ENCODE data around the gene ERICH2. TPM values are rescaled to one million over a fixed set of nuclear protein-coding genes. Genes with fewer than 3 reads are reported as not detected.

ERICH2 gene
- total and polyA plus RNA-seq, 2 of the 13 experiments (the other 11 are each of a cell fraction or from before 2014, with no cell fraction given), result not detected

DNA sequence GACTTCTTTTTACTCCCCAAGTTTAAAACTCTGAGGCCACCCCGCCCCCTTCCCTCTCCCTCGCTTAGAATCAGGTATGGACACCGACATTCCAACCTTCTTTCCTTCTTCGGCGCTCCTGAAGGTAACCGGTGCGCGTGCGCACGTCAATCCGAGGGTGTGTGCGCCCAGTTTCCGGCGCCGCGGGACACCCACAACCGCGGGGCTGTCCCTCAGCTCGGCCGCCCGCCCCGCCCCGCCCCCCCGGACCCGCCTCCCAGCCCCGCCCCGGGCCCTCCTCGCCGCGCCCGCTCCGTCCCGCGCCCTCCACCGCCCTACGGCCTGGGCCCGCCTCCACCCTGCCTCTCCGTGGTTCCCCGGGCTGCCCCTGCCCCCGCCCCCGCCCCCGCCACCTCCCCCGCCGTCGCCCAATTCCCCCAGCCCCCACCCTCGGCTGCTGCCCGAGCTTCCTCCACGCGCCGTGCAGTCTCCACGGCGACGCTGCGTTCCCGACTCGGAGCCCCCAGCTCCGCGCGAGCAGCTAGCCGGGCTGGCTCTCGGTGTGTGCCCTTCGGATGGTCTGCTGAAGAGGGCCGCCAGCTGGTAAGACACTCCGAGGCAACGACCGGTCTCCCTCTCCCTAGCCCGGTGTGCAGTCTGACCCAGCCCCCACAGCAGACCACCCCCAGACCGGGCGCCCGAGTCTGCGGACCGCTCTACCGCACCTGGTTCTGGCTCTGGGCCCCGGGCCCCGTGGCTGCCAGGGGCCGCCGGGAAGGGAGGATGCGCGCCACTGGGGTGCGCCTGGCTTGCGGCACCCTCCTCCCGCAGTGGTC, 635 bp downstream of the ERICH2 start (continued):
- TF ChIP-seq, protein P1, sequence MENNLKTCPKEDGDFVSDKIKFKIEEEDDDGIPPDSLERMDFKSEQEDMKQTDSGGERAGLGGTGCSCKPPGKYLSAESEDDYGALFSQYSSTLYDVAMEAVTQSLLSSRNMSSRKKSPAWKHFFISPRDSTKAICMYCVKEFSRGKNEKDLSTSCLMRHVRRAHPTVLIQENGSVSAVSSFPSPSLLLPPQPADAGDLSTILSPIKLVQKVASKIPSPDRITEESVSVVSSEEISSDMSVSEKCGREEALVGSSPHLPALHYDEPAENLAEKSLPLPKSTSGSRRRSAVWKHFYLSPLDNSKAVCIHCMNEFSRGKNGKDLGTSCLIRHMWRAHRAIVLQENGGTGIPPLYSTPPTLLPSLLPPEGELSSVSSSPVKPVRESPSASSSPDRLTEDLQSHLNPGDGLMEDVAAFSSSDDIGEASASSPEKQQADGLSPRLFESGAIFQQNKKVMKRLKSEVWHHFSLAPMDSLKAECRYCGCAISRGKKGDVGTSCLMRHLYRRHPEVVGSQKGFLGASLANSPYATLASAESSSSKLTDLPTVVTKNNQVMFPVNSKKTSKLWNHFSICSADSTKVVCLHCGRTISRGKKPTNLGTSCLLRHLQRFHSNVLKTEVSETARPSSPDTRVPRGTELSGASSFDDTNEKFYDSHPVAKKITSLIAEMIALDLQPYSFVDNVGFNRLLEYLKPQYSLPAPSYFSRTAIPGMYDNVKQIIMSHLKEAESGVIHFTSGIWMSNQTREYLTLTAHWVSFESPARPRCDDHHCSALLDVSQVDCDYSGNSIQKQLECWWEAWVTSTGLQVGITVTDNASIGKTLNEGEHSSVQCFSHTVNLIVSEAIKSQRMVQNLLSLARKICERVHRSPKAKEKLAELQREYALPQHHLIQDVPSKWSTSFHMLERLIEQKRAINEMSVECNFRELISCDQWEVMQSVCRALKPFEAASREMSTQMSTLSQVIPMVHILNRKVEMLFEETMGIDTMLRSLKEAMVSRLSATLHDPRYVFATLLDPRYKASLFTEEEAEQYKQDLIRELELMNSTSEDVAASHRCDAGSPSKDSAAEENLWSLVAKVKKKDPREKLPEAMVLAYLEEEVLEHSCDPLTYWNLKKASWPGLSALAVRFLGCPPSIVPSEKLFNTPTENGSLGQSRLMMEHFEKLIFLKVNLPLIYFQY (CRISPR knock-in tag; IDR thresholded peaks at IDR 0.05; ENCODE audit: borderline replicate concordance), result no peak
- TF ChIP-seq ZNF629 (CRISPR knock-in tag; conservative IDR thresholded peaks at IDR 0.05), result peak; percentile 41
- TF ChIP-seq SRF (IDR thresholded peaks at IDR 0.05; ENCODE audit: low read depth, low read length), result peak; percentile 50
- peak; percentile 52; the same call in 1 of the 2 replicates for TF ChIP-seq ZFY (CRISPR knock-in tag; IDR thresholded peaks at IDR 0.05)
- TF ChIP-seq, protein P2, sequence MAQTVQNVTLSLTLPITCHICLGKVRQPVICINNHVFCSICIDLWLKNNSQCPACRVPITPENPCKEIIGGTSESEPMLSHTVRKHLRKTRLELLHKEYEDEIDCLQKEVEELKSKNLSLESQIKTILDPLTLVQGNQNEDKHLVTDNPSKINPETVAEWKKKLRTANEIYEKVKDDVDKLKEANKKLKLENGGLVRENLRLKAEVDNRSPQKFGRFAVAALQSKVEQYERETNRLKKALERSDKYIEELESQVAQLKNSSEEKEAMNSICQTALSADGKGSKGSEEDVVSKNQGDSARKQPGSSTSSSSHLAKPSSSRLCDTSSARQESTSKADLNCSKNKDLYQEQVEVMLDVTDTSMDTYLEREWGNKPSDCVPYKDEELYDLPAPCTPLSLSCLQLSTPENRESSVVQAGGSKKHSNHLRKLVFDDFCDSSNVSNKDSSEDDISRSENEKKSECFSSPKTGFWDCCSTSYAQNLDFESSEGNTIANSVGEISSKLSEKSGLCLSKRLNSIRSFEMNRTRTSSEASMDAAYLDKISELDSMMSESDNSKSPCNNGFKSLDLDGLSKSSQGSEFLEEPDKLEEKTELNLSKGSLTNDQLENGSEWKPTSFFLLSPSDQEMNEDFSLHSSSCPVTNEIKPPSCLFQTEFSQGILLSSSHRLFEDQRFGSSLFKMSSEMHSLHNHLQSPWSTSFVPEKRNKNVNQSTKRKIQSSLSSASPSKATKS (CRISPR knock-in tag; IDR thresholded peaks at IDR 0.05), result no peak
- TF ChIP-seq, protein P3, sequence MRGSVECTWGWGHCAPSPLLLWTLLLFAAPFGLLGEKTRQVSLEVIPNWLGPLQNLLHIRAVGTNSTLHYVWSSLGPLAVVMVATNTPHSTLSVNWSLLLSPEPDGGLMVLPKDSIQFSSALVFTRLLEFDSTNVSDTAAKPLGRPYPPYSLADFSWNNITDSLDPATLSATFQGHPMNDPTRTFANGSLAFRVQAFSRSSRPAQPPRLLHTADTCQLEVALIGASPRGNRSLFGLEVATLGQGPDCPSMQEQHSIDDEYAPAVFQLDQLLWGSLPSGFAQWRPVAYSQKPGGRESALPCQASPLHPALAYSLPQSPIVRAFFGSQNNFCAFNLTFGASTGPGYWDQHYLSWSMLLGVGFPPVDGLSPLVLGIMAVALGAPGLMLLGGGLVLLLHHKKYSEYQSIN (CRISPR knock-in tag; IDR thresholded peaks at IDR 0.05; ENCODE audit: borderline replicate concordance), result no peak
- peak; percentile 90; the same call in 1 of the 2 replicates for TF ChIP-seq MTF2 (CRISPR knock-in tag; IDR thresholded peaks at IDR 0.05; ENCODE audit: borderline replicate concordance)
- TF ChIP-seq, protein P4, sequence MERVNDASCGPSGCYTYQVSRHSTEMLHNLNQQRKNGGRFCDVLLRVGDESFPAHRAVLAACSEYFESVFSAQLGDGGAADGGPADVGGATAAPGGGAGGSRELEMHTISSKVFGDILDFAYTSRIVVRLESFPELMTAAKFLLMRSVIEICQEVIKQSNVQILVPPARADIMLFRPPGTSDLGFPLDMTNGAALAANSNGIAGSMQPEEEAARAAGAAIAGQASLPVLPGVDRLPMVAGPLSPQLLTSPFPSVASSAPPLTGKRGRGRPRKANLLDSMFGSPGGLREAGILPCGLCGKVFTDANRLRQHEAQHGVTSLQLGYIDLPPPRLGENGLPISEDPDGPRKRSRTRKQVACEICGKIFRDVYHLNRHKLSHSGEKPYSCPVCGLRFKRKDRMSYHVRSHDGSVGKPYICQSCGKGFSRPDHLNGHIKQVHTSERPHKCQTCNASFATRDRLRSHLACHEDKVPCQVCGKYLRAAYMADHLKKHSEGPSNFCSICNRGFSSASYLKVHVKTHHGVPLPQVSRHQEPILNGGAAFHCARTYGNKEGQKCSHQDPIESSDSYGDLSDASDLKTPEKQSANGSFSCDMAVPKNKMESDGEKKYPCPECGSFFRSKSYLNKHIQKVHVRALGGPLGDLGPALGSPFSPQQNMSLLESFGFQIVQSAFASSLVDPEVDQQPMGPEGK (CRISPR knock-in tag; IDR thresholded peaks at IDR 0.05), result peak; percentile 56
- peak; percentile 20; the same call in 1 of the 2 replicates for TF ChIP-seq STAG1 (CRISPR knock-in tag; IDR thresholded peaks at IDR 0.05)
- no peak for TF ChIP-seq HDAC6 (IDR thresholded peaks at IDR 0.05; ENCODE audit: low read depth, low read length)
- TF ChIP-seq, protein P5, sequence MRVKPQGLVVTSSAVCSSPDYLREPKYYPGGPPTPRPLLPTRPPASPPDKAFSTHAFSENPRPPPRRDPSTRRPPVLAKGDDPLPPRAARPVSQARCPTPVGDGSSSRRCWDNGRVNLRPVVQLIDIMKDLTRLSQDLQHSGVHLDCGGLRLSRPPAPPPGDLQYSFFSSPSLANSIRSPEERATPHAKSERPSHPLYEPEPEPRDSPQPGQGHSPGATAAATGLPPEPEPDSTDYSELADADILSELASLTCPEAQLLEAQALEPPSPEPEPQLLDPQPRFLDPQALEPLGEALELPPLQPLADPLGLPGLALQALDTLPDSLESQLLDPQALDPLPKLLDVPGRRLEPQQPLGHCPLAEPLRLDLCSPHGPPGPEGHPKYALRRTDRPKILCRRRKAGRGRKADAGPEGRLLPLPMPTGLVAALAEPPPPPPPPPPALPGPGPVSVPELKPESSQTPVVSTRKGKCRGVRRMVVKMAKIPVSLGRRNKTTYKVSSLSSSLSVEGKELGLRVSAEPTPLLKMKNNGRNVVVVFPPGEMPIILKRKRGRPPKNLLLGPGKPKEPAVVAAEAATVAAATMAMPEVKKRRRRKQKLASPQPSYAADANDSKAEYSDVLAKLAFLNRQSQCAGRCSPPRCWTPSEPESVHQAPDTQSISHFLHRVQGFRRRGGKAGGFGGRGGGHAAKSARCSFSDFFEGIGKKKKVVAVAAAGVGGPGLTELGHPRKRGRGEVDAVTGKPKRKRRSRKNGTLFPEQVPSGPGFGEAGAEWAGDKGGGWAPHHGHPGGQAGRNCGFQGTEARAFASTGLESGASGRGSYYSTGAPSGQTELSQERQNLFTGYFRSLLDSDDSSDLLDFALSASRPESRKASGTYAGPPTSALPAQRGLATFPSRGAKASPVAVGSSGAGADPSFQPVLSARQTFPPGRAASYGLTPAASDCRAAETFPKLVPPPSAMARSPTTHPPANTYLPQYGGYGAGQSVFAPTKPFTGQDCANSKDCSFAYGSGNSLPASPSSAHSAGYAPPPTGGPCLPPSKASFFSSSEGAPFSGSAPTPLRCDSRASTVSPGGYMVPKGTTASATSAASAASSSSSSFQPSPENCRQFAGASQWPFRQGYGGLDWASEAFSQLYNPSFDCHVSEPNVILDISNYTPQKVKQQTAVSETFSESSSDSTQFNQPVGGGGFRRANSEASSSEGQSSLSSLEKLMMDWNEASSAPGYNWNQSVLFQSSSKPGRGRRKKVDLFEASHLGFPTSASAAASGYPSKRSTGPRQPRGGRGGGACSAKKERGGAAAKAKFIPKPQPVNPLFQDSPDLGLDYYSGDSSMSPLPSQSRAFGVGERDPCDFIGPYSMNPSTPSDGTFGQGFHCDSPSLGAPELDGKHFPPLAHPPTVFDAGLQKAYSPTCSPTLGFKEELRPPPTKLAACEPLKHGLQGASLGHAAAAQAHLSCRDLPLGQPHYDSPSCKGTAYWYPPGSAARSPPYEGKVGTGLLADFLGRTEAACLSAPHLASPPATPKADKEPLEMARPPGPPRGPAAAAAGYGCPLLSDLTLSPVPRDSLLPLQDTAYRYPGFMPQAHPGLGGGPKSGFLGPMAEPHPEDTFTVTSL (CRISPR knock-in tag; IDR thresholded peaks at IDR 0.05; ENCODE audit: borderline replicate concordance), result no peak
